Left colon (tissue), 2 donors: ENCODE data around the gene INTS1. TPM values are rescaled to one million over a fixed set of nuclear protein-coding genes. Genes with fewer than 3 reads are reported as not detected.
A peak's percentile ranks its signal among the peaks of the same experiment; 100 is the strongest.

ENCODE experiments used
- ATAC-seq: fragments of 200-7000 bp; cut with Tn5 transposase; one replicate; pipeline ENCODE4 v1.9.1; 2020; ENCODE audit warnings: mild to moderate bottlenecking, moderate library complexity
- DNase-seq, 2 donors: peaks; one replicate each; pipeline ENCODE4 v3.0.0-alpha.2; 2020
- intact Hi-C, 2 donors: fragments of 100-400 bp; cut with DNase I in 1 of 2; cut with micrococcal nuclease in 1 of 2; formaldehyde crosslinking; loops; one replicate each; pipeline versions ENCODE4 v1.11.2 to v1.14.0; 2022; cut with DNase I, micrococcal nuclease
- total RNA-seq, 2 donors: library from RNA; stranded (reverse); fragmentation: NEBNext Ultra II Directional; extraction: Animal tissue kit (Norgen Biotek cat#: 25700); gene quantifications; one replicate each; pipeline ENCODE4 v1.2.1, GENCODE V29; 2021
- donor health status: DM: no; HTN: no; CAD: no.
- donor health status: DM: yes; HTN: yes; CAD: no.

The INTS1 gene
- total RNA-seq, 2 donors from 2014 or later: 67.7 to 67.8 TPM

DNA sequence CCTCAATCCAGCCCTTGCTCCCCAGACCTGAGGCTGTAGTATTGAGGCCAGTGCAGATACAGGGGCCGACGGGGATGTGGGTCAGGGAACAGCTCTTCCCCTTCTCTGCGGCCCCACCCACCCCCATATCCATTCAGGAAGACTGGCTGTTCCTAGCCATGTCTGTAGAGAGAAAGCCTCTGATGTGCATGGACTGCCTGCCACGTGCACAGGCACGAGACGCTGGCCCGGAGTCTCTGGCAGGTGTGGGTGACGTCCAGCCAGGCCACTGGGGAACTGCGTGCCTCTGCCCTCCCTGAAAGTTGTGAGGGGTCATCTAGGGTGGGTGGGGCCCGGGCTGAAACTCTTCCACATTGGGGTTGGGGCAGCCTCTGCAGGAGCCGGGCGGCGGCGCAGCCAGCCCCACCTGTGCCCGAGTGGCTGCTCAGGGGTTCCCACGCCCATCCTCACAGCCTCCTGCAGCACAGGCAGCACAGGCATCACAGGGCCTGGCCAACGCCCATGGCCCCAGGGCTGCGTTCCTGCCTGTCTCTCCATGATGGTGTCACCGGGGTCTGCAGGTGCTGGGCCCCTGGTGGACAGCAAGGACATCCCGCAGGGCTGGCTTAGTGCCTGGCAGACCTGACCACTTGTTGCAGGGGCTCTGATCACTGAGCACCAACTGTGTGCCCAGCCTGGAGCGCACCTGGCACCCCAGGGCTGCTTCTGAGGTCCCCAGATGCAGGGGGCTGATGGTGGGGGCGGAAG is 72.4 kb downstream of the INTS1 start:
- intact Hi-C loops: no loop called here
- DNase-seq (no peak), ATAC-seq (peak; percentile 34)

DNA sequence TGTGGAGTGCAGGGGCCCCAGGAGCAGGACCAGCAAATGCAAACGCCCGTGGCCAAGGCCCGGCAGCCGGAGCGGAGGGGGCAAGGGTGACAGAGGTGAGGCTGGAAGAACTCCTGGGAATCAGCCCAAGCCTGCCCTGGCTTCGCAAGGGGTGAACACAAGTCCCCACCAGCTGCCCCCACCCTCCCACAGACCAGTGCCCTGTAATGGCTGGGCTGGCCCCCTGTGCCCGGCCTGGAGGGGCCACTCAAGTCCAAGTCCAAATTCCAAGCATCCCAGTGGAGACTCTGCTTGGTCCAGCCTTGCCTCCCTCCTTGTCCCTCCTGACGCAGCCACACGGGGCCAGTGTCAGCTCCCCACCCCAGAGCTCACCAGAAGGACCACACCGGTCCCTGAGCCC is 73.0 kb downstream of the INTS1 start:
- intact Hi-C loops: no loop called here
- no peak for DNase-seq
- ATAC-seq: no peak

DNA sequence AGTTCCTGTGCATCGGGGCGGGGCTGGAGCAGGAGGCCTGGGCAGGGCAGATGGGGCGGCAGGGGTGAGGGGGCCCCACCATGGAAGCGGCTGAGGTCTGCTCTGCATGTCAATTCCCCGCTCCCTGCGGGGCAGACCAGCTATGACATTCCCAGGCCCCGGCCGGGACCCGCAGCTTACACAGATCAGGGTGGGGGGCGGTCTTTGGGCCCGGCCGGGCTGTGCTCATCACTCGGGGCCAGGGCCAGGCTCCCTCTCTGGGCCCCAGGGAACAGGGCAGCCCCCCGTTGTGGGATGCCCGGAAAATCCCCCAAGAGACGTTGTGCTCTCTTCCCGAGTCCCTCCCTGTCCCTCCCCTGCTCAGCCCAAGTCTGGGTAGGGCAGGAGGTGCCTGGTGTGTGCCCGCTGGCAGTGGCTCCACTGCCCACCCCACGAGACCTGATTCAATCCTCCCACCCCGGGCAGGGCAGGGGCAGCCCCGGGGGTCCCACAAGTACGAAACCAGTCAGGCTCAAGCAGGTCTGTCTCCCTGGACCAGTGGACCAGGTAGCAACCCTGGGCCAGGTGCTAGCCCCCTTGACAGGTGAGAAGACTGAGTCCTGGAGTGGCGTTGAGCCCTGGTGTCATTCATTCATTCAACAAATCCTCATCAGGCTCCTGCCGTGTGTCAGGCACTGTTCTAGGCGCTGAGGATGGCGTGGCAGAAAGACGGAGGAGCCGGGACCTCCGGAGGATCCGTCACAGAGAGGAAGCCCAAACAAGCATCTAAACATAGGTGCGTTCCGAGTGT is 73.9 kb downstream of the INTS1 start:
- DNase-seq: no peak
- intact Hi-C loops: no loop called here
- no peak for ATAC-seq

DNA sequence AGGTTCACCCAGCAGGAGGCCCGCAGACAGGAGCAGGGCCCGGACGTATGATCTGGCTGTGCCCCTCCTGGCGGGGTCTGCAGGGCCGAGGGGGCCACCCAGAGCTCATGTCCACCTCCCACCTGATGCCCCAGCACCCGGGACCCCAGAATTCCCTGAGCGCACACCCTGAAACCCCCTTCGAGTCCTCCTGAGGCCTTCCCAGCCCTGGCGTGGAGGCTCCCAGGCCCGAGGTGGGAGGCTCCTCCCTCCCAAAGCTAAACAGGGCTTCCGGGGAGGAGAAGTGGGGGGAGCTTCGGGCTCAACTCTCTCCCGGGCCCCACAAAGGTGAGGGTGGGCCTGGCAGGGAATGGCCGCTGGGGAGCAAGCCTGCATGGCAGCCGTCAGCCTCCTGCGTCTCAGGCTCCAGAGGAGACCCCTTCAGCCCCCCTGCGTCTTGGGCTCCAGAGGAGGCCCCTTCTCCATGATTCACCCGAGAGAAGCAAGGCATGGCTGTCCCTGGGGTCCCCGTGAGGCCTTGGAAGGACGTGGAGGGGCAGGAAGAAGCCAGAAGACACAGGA is 75.2 kb downstream of the INTS1 start:
- no peak for ATAC-seq
- intact Hi-C loops: loop anchor here in 1 of 2 donors (10.0 kb wide), 1 partner anchor 204 kb away; no protein-coding TSS in a partner anchor
- no peak for DNase-seq

DNA sequence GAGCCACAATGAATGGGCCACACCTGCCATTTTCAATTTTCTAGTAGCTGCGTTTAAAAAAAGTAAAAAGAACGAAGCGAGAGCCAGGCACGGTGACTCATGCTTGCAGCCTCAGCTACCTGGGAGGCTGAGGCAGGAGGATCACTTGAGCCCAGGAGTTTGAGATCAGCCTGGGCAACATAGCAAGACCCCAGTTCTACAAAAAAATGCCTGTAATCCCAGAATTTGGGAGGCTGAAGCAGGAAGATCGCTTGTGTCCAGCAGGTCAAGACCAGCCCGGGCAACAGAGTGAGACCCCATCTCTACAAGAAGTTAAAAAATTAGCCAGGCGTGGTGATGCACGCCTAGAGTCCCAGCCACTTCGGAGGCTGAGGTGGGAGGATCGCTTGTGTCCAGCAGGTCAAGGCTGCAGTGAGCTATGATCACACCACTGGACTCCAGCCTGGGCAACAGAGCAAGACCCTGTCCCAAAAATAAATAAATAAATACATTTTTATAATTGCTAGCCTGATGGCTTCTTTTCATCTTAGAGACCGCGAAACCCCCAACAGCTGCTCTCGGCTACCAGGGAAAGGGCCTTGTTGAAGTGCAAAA is 77.0 kb downstream of the INTS1 start:
- no peak for ATAC-seq
- intact Hi-C loops: loop anchor here in 1 of 2 donors (10.0 kb wide), 1 partner anchor 202 kb away; no protein-coding TSS in a partner anchor
- DNase-seq: no peak

DNA sequence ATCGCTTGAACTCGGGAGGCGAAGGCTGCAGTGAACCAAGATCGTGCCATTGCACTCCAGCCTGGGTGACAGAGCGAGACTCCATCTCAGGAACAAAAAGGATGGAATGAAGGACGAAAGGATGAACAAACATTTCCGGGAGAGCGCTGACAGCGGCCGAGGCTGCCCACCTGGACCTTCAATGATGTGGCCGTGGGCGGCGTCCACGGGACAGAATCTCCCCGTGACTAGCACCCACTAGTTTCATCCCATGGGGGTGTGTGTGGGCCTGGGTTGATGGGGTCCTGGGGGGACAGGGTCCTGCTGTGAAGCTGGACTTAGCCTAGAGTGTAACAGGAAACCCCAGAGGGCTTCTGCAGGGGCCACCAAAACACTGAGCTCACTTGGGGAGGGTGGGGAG is 77.7 kb downstream of the INTS1 start:
- ATAC-seq (no peak), DNase-seq (no peak)
- intact Hi-C loops: loop anchor here in 1 of 2 donors (10.0 kb wide), 1 partner anchor 202 kb away; no protein-coding TSS in a partner anchor

DNA sequence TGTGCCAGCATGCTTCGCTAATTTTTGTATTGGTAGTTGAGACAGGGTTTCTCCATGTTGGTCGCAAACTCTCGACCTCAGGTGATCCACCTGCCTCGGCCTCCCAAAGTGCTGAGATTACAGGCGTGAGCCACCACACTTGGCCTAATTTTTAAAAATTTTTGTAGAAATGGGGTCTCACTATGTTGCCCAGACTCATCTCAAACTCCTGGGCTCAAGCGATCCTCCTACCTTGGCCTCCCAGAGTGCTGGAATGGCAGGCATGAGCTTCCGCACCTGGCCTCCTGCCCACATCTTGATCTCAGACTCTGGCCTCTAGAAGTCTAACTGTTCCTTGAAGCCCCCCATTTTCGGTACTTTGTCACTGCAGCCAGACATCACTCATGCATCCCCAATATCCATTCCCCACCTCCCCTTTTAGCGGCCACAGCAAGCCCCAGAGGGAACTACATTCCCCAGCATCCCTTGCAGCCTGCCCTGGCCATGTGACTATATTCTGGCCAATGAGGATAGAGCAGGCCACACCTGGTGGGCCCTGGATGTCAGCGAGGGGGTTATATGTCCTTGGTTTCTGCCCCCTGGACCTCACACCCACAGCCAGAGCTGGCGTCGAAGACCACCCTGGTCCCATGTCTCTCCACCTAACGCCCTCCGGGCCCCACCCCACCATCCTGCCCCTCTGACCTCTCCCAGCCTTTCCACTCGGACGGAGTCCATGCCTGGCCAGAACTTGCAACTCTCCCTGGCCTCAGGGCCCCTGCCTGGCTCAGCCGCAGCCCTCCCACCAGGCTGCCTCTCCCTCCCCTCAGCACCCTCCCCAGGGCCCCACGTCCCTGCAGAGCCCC is 78.7 kb downstream of the INTS1 start:
- intact Hi-C loops: loop anchor here in 1 of 2 donors (10.0 kb wide), 1 partner anchor 201 kb away; no protein-coding TSS in a partner anchor
- DNase-seq (no peak), ATAC-seq (no peak)

DNA sequence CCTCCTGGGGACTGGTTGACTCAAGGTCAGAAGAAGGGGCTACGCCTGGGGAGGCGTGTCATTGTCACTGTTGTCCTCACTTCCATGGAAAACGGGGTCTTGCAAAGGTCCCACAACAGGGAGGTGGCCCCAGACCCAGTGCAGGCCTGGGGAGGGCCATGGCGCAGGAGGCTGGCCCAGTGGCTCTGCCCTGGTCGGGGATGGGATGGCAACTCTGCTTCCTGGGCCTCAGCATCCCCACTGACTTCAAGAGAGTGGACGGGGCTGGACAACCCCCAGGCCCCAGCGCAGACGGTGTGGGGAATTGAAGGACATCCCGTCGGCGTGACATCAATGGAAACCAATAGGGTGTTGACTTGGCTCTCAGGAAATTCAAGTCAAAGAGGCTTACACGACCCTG is 80.1 kb downstream of the INTS1 start:
- no peak for DNase-seq
- ATAC-seq: no peak
- intact Hi-C loops: loop anchor here in 1 of 2 donors (10.0 kb wide), 1 partner anchor 199 kb away; no protein-coding TSS in a partner anchor

DNA sequence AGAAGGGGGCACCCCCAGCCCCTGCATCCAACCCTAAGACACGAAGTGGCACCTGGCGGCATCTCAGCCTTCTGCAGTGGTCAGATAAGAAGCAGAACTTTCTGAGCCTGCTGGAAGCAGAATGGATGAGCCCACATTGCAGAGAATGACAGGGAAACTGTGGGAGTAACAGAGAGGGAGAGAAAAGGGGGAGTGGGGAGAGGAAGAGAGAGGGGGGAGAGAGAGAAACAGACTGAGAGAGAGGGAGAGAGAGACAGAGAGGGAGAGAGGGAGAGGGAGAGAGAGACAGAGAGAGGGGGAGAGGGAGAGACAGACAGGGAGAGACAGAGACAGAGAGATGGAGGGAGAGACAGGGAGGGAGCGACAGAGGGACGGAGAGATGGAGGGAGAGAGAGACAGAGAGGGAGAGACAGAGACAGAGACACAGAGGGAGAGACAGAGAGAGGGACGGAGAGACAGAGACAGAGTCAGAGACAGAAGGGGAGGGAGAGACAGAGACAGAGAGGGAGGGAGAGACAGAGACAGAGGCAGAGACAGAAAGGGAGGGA is 80.9 kb downstream of the INTS1 start:
- ATAC-seq (no peak), DNase-seq (no peak)
- intact Hi-C loops: loop anchor here in 1 of 2 donors (10.0 kb wide), 1 partner anchor 199 kb away; no protein-coding TSS in a partner anchor

DNA sequence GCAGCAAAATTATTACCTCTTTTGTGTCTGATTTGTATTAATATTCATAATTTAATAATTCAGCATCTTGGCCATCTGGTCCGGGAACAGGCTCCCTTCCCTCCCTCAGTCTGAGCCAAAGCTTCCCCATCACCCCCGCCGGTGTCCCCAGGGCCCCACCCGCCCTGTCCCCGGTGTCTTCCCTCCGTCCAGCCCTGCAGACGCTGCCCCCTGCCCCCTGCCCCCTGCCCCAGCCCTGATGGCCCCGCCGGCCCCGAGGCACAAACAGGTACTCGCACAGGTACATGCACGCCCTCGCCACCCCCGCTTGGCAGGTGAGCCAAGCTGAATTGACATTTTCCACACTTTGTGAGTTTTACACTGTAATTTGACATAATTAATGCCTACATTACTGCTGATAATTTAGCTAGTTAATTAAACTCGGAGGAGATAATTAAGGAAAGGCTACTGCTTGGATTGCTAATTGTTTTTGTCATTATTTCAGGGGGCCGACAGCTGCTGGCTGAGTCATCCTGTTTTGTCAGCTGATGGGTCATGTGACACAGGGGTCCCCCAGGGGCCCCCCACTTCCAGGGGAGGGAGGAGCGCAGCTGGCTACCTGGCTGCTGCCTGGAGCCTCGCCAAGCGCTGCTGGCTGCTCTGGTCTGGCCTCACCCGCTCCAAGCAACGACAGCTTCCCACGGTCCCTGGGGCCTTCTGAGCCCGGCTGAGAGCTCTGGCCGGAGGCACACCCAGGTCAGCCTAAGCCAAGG is 81.5 kb downstream of the INTS1 start:
- intact Hi-C loops: loop anchor here in 1 of 2 donors (10.0 kb wide), 1 partner anchor 198 kb away; no protein-coding TSS in a partner anchor
- DNase-seq (no peak), ATAC-seq (no peak)

DNA sequence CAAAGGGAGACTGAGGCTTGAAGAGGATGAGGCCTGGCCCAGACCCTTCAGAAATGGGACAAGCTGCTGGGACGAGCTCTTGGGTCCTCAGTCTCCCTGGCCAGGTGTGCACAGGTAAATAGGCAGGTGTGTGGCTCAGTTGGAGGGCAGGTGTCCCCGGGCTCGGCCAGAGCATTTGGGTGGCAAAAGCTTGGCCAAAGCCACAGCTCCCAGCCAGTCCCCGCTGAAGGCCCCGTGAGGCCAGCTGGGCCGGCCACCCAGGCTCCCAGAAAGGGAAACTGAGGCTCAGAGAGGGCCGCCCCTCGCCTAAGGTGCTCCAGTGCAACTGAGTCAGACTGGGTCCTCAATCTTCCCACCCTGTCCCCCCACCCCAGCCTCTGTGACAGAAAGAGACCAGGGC is 82.2 kb downstream of the INTS1 start:
- intact Hi-C loops: loop anchor here in 1 of 2 donors (10.0 kb wide), 1 partner anchor 197 kb away; no protein-coding TSS in a partner anchor
- ATAC-seq (no peak), DNase-seq (no peak)

DNA sequence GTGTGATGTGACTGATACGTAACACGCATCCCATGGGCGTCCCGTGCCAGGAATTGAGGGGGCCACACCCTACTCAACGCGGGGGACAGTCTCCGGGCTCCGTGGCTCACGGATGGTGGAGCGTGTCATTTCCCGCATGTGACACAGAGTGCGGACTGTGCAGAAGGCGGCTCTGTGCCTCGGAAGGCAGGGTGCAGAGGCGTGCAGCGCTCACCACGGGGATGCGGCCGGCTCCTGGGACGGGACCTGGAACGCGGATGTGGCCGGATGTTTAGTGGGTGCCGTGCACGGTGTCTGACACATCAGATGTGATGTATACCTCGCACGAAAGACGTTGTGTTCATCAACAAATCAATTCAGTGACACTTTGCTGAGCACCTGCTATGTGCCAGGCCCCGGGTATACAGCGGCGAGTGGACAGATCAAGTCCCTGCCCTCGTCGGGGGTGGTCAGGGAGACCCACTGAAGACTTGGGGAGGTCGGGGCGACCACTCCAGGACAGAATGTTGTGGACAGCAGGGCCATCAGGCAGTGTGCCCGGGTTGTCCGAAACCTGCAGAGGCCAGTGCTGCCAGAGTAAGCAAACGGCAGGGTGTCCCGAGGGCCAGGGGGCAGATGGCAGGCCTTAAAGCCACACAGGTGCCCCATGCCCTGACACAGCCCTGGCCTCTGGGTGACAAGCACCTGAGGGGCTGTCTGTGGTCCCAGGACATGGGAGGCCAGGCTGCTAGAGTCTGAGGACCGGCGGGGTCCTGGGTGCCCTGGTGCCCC is 83.0 kb downstream of the INTS1 start:
- intact Hi-C loops: loop anchor here in 1 of 2 donors (10.0 kb wide), 1 partner anchor 196 kb away; no protein-coding TSS in a partner anchor
- DNase-seq: no peak
- ATAC-seq: no peak

Other genes with a start within 250 kb of the INTS1 start
- gene MICALL2, start 44.9 kb downstream of the INTS1 start, total RNA-seq: 10 to 100 TPM; 68.6 to 83.2 TPM
- 10 to 100 TPM; 42.9 to 45.8 TPM for gene MAFK, start 26.3 kb upstream of the INTS1 start, total RNA-seq
- gene TMEM184A, start 51.8 kb upstream of the INTS1 start, total RNA-seq: 10 to 100 TPM; 57.6 to 58.3 TPM
- gene PSMG3, start 65.6 kb upstream of the INTS1 start, total RNA-seq: 10 to 100 TPM; 29.3 to 35.0 TPM
- gene ELFN1, start 165.9 kb upstream of the INTS1 start, total RNA-seq: under 1 TPM; 0.25 to 0.46 TPM